Measurements from ENCODE around the gene IGFBP3. TPM values are rescaled to one million over a fixed set of nuclear protein-coding genes. Genes with fewer than 3 reads are reported as not detected.

The IGFBP3 gene
- total and polyA plus RNA-seq, 4 donors, result 87.0 to 244 (median 182) TPM

- H3K4me1 ChIP-seq (ENCODE audit: control insufficient read depth in 4 of 4, insufficient read depth in 4 of 4, low read length in 3 of 4), result peaks cover 0 to under 1% (median 0%) of the 10 kb centered on the region in 4 donors
- H3K27me3 ChIP-seq (ENCODE audit: control insufficient read depth in 4 of 4, insufficient read depth in 4 of 4, low read length in 3 of 4), result no peaks in the 10 kb centered on the region
- no peaks in the 10 kb centered on the region for H3K9me3 ChIP-seq (ENCODE audit: control insufficient read depth in 4 of 4, low read length in 3 of 4)
- peaks cover 0 to 4% (median 0%) of the 10 kb centered on the region in 4 donors for H3K36me3 ChIP-seq (ENCODE audit: control insufficient read depth in 4 of 4, insufficient read depth in 3 of 4, low read depth in 1 of 4, low read length in 3 of 4)
- DNase-seq (ENCODE audit: low spot score), result no peak
- TF ChIP-seq REST (IDR thresholded peaks at IDR 0.05) (no peak), HNF4G (IDR thresholded peaks at IDR 0.05) (no peak), NR2F2 (IDR thresholded peaks at IDR 0.05) (no peak), MAX (IDR thresholded peaks at IDR 0.05) (no peak), EGR1 (IDR thresholded peaks at IDR 0.05; ENCODE audit: low read depth in 2 of 2) (peak in 1 of 2 donors; percentile 11), RAD21 (IDR thresholded peaks at IDR 0.05) (no peak), HNF4A (conservative IDR thresholded peaks at IDR 0.05) (no peak), RXRA (IDR thresholded peaks at IDR 0.05) (peak; percentile 1 to 3), FOXA1 (IDR thresholded peaks at IDR 0.05) (no peak), YY1 (IDR thresholded peaks at IDR 0.05) (peak; percentile 64), ZBTB33 (IDR thresholded peaks at IDR 0.05) (no peak), TAF1 (conservative IDR thresholded peaks at IDR 0.05) (no peak), CTCF (IDR thresholded peaks at IDR 0.05; ENCODE audit: low read depth, low read length, missing input control) (no peak), ATF3 (IDR thresholded peaks at IDR 0.05) (peak; percentile 19), JUND (IDR thresholded peaks at IDR 0.05) (peak in 1 of 2 donors; percentile 52), SP1 (IDR thresholded peaks at IDR 0.05) (peak; percentile 44), FOXA2 (IDR thresholded peaks at IDR 0.05) (peak; percentile 7), GABPA (IDR thresholded peaks at IDR 0.05 in 1 of 2, conservative IDR thresholded peaks at IDR 0.05 in 1 of 2) (no peak)
- no peak overlapping the region for H3K4me3 ChIP-seq (ENCODE audit: low read depth in 1 of 3, low read length in 3 of 3)
- H3K27ac ChIP-seq (ENCODE audit: low read depth in 1 of 2, low read length in 2 of 2), result peak overlapping the region; percentile 3 to 56
- H3K9ac ChIP-seq (ENCODE audit: low read depth in 1 of 2, low read length in 2 of 2), result no peak overlapping the region
These were observed 26.4 kb downstream of the IGFBP3 start for GRCh38 chr7:45894665-45895062.

Data from liver (tissue), 9 donors.